Astrocyte of the hippocampus (primary cell): ENCODE results near the gene MAPKAPK5.
"Not testable (repeated sequence)": the region's sequence is repeated elsewhere in the genome, so short reads cannot be mapped to it uniquely, and the experiment has no call there.

ENCODE experiments used
- DNase-seq: peaks from one replicate; pipeline ENCODE4 v3.0.0; 2011; ENCODE audit warnings: low read depth, low spot score

Gene MAPKAPK5

DNA sequence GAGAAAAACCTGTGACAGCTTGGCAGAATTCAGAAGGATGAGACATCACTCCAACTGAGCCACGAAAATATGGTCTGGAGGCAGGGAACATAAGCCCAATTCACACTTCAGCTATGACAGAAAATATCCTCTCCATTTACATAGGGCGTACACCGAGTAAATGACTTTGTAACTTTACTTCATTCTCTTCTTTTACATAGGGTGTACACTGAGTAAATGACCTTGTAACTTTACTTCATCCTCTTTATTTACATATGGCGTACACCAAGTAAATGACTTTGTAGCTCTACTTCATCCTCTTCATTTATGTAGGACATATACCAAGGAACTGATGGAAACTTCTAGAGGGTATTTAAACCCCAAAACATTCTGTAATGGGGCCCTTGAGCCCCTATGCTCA is 14.1 kb upstream of the MAPKAPK5 start:
- no peak for DNase-seq

GRCh38 chr12:111828338-111828979 is 13.6 kb upstream of the MAPKAPK5 start:
- DNase-seq = no peak

GRCh38 chr12:111829635-111830034 is 12.4 kb upstream of the MAPKAPK5 start:
- not testable (repeated sequence) for DNase-seq

DNA sequence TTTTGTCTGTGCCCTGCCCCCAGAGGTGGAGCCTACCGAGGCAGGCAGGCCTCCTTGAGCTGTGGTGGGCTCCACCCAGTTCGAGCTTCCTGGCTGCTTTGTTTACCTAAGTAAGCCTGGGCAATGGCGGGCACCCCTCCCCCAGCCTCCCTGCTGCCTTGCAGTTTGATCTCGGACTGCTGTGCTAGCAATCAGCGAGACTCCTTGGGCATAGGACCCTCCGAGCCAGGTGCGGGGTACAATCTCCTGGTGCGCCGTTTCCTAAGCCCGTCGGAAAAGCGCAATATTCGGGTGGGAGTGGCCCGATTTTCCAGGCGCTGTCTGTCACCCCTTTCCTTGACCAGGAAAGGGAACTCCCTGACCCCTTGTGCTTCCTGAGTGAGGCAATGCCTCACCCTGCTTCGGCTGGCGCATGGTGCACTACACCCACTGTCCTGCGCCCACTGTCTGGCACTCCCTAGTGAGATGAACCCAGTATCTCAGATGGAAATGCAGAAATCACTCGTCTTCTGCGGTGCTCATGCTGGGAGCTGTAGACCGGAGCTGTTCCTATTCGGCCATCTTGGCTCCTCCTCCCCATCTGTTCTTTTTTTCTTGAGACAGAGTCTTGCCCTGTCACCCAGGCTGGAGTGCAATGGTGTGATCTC is 7.2 kb upstream of the MAPKAPK5 start:
- not testable (repeated sequence) for DNase-seq

- DNase-seq = not testable (repeated sequence)
These were observed 6.4 kb upstream of the MAPKAPK5 start for GRCh38 chr12:111835531-111836181.

- no peak for DNase-seq
These were observed 3.7 kb upstream of the MAPKAPK5 start for GRCh38 chr12:111838353-111838752.

DNA sequence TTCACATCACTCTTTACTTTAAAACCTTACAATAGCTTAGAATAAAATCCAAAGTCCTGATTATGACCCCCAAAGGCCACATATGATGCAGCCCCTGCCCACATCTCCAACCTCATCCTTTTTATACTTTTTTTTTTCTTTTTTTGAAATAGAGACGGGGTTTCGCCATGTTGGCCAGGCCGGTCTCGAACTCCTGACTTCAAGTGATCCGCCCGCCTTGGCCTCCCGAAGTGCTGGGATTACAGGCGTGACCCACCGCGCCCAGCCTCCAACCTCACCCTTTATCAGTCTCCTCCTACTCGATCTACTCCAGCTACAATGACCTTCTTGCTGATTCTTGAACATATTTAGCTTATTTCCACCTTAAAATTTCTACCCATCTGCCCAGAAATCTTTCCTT is 1.2 kb upstream of the MAPKAPK5 start:
- DNase-seq = no peak

DNA sequence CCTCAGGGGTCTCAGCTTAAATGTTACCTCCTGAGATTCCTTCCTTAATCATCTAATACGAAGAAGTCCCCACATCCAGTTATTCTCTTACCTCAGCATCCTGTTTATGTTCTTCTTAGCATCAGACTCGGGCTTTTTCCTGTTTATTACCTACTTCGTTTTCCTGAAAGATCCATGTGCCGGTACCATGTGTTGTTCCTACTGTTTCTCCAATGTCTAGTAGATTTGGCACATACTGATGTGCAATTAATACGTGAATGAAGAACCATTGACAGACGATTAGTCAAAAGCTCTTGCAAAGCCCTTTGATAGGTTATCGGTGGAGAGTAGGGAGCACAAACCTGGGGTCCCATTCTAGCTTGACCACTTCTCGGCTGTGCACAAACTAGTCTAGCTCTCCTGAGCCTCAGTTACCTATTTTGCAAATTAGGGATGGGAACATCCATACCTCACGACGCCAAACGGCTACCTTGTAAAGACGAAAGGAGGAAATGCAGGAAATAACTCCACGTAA is 735 bp upstream of the MAPKAPK5 start:
- DNase-seq = no peak

DNA sequence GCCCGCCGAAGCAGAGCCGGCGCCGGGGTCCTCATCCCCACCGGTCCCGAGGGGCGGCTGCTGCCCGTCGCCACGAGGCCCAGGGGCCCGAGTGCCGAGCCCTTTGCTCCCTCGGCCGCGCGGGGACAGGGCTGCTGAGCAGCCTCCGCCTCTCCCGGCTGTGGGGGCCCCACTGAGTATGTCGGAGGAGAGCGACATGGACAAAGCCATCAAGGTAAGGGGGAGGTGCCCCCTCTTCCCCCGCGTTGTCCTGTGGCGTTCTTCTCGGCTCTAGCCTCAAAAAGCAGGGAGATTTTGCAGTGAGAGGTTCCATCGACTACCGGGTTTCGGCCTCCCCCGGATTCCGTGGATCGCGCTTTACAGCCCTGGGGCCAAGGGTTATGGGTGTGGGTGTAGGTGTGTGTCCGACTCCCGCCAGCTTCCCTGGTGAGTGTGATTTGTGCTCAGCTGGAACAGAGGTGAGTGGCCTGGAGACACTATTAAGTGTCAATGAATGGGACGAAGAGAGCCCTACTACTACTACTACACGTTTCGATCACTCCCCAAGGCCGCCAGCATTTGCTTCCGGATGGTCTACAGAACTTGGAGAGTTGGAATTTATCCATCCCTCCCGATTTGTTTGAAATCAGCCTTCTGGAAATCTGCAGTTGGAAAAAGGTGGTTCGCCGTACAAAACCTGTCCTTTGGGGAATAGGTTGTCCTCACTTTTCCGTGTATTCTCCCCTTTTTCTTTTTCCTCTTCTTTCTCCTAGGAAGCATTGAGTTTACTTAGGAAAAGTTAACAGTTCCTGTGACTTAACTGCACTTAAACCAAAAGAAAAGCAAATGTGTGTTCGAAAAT is 748 bp downstream of the MAPKAPK5 start:
- DNase-seq = peak; percentile 39

DNA sequence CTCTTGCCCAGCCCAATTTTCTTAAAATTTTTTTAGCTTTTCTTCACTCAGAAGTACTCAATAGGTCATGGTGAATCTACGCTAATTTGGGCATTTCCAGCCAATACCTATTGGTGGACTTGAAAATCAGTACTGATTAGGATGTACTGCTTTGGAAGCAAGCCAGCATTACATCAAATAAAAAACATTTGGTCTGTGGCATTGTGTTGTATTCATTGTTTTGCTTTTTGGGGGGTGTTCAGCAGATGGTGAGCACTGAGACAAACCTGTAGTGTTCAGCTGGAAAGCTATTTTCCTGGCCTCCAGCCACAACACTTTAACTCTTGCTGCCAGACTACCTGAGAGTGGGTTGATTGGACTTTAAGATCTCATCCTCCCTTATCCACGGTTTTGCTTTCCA is 4.0 kb downstream of the MAPKAPK5 start:
- DNase-seq = no peak

DNA sequence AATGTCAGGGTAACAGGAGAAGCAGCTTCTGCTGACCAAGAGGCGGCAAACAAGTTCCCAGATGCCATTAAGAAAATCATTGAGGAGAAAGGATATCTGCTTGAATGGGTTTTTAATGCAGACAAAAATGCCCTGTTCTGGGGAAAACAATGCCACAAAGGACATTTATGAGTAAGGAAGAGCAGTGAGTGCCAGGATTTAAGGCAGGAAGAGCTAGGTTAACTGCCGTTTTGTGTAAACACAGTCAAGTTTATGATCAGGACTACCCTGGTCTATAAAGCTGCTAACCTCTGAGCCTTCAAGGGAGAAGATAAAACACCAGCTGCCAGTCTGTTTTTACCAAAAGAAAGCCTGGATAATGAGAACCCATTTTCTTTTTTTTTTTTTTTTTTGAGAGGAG is 8.5 kb downstream of the MAPKAPK5 start:
- DNase-seq = no peak

- no peak for DNase-seq
These were observed 16.2 kb downstream of the MAPKAPK5 start for GRCh38 chr12:111858186-111858585.

DNA sequence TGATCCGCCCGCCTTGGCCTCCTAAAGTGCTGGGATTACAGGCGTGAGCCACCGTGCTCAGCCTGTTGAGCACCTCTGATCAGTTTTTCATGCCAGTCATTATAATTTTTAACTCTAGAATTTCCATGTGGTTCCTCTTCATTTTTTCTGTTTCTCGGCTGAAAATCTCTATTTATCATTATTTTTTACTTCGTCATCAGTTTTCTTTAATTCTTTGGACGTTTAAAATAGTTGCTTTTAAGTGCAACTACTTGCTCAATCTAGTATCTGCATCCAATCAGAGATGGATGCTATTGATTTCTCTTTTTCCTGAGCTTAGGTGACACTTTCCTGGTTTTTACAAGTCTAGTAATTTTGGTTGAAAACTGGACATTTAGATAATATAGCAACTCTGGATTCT is 16.8 kb downstream of the MAPKAPK5 start:
- DNase-seq = no peak

- DNase-seq = no peak
These were observed 22.9 kb downstream of the MAPKAPK5 start for GRCh38 chr12:111864913-111865312.

GRCh38 chr12:111867531-111867930 is 25.5 kb downstream of the MAPKAPK5 start:
- DNase-seq = no peak

GRCh38 chr12:111868676-111869588 is 26.9 kb downstream of the MAPKAPK5 start:
- DNase-seq = no peak

GRCh38 chr12:111869671-111870070 is 27.6 kb downstream of the MAPKAPK5 start:
- no peak for DNase-seq

GRCh38 chr12:111870216-111870615 is 28.2 kb downstream of the MAPKAPK5 start:
- no peak for DNase-seq

GRCh38 chr12:111870706-111871105 is 28.7 kb downstream of the MAPKAPK5 start:
- no peak for DNase-seq

- DNase-seq = no peak
These were observed 31.1 kb downstream of the MAPKAPK5 start for GRCh38 chr12:111873113-111873512.

- DNase-seq = no peak
These were observed 39.7 kb downstream of the MAPKAPK5 start for GRCh38 chr12:111881716-111882115.
